ENCODE results near the gene COG1.

- TF ChIP-seq POLR2A (IDR thresholded peaks at IDR 0.05; ENCODE audit: low read depth, low read length) (no peak), POLR2AphosphoS5 (IDR thresholded peaks at IDR 0.05; ENCODE audit: insufficient read depth, low read depth, low read length) (no peak), CTCF (IDR thresholded peaks at IDR 0.05; ENCODE audit: extremely low read depth in 1 of 2, insufficient read depth in 1 of 2, low read depth in 1 of 2, low read length in 2 of 2) (no peak)
Observed at GRCh38 chr17:73257516-73257915, 64.7 kb downstream of the COG1 start.

Measured in endothelial cell of umbilical vein (primary cell).